ENCODE data around the gene MYL10.

DNA sequence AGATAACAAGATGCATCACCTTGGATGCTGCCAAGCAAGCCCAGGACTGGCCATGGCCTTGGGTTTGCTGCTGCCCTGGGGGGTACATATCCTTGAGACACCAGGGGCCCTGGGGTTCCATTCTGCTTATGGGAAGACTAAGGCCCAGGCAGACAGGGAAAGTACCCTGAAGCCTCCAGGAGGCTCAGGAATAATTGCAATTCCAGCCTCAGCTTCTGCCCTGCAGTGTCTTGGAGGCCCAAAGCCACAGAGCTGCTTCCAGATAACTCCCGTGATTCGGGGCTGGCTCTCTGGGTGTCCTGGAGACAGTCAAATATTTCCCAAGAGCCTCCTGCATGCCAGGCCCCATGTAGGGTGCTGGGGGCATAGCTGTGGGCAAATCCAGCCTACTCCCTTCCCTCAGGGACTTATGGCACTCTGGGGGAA, 22.6 kb downstream of the MYL10 start:
- TF ChIP-seq, protein P1, sequence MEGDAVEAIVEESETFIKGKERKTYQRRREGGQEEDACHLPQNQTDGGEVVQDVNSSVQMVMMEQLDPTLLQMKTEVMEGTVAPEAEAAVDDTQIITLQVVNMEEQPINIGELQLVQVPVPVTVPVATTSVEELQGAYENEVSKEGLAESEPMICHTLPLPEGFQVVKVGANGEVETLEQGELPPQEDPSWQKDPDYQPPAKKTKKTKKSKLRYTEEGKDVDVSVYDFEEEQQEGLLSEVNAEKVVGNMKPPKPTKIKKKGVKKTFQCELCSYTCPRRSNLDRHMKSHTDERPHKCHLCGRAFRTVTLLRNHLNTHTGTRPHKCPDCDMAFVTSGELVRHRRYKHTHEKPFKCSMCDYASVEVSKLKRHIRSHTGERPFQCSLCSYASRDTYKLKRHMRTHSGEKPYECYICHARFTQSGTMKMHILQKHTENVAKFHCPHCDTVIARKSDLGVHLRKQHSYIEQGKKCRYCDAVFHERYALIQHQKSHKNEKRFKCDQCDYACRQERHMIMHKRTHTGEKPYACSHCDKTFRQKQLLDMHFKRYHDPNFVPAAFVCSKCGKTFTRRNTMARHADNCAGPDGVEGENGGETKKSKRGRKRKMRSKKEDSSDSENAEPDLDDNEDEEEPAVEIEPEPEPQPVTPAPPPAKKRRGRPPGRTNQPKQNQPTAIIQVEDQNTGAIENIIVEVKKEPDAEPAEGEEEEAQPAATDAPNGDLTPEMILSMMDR (conservative IDR thresholded peaks at IDR 0.05; ENCODE audit: low read length) = no peak
- no peak for TF ChIP-seq EZH2phosphoT487 (IDR thresholded peaks at IDR 0.05; ENCODE audit: borderline replicate concordance, low read depth, low read length)
